M059J (cell line): Measurements from ENCODE around the gene KIZ. TPM values are rescaled to one million over a fixed set of nuclear protein-coding genes. Genes with fewer than 3 reads are reported as not detected.
A peak's percentile ranks its signal among the peaks of the same experiment; 100 is the strongest.

ENCODE experiments used
- DNase-seq: peaks from one replicate; pipeline ENCODE4 v3.0.0-alpha.2; 2012; ENCODE audit warnings: low read depth
- total RNA-seq: library from RNA; depleted of rRNA; stranded (reverse); fragments of >200 nt; shearing (Covaris generic); gene quantifications from 2 replicates; pipeline ENCODE4 v1.2.3, GENCODE V29; 2014

KIZ gene
- total RNA-seq, 1 experiment from 2014 or later = 18.9 TPM

- no peak for DNase-seq
Measured at GRCh38 chr20:21177767-21178166, 51.9 kb downstream of the KIZ start.

- DNase-seq = no peak
Measured at GRCh38 chr20:21179757-21180156, 53.9 kb downstream of the KIZ start.

GRCh38 chr20:21180248-21180647 lies 54.4 kb downstream of the KIZ start:
- no peak for DNase-seq

- no peak for DNase-seq
Measured at GRCh38 chr20:21181028-21181427, 55.1 kb downstream of the KIZ start.

- DNase-seq = peak; percentile 98
Measured at GRCh38 chr20:21182832-21183563, 57.1 kb downstream of the KIZ start.

GRCh38 chr20:21183722-21184121 lies 57.8 kb downstream of the KIZ start:
- peak; percentile 73 for DNase-seq

GRCh38 chr20:21184819-21185218 lies 58.9 kb downstream of the KIZ start:
- peak; percentile 49 for DNase-seq

- no peak for DNase-seq
Measured at GRCh38 chr20:21185849-21186248, 60.0 kb downstream of the KIZ start.

- no peak for DNase-seq
Measured at GRCh38 chr20:21189761-21190523, 64.1 kb downstream of the KIZ start.

GRCh38 chr20:21190869-21191268 lies 65.0 kb downstream of the KIZ start:
- DNase-seq = no peak

GRCh38 chr20:21191839-21192238 lies 66.0 kb downstream of the KIZ start:
- no peak for DNase-seq

GRCh38 chr20:21202259-21202658 lies 76.4 kb downstream of the KIZ start:
- DNase-seq = peak; percentile 97

- no peak for DNase-seq
Measured at GRCh38 chr20:21203088-21203656, 77.3 kb downstream of the KIZ start.

GRCh38 chr20:21206584-21206983 lies 80.7 kb downstream of the KIZ start:
- DNase-seq = no peak

- DNase-seq = no peak
Measured at GRCh38 chr20:21208999-21209398, 83.1 kb downstream of the KIZ start.

- DNase-seq = no peak
Measured at GRCh38 chr20:21209668-21210067, 83.8 kb downstream of the KIZ start.

GRCh38 chr20:21213691-21214090 lies 87.8 kb downstream of the KIZ start:
- no peak for DNase-seq

- DNase-seq = no peak
Measured at GRCh38 chr20:21214431-21214830, 88.5 kb downstream of the KIZ start.

- no peak for DNase-seq
Measured at GRCh38 chr20:21219686-21220085, 93.8 kb downstream of the KIZ start.

- no peak for DNase-seq
Measured at GRCh38 chr20:21224217-21224616, 98.3 kb downstream of the KIZ start.

GRCh38 chr20:21225215-21225947 lies 99.5 kb downstream of the KIZ start:
- no peak for DNase-seq

GRCh38 chr20:21228511-21228910 lies 102.6 kb downstream of the KIZ start:
- DNase-seq = no peak
